ENCODE data around the gene TANC1.
A peak's percentile ranks its signal among the peaks of the same experiment; 100 is the strongest.

GRCh38 chr2:159208438-159208837, 240.0 kb downstream of the TANC1 start:
- TF ChIP-seq POLR2AphosphoS5 (IDR thresholded peaks at IDR 0.05; ENCODE audit: low read depth) (no peak), CREB1 (CRISPR knock-in tag; IDR thresholded peaks at IDR 0.05; ENCODE audit: low read depth) (no peak), EZH2phosphoT487 (IDR thresholded peaks at IDR 0.05; ENCODE audit: unreplicated experiment) (no peak), JUNB (IDR thresholded peaks at IDR 0.05; ENCODE audit: unreplicated experiment) (no peak), EZH2 (IDR thresholded peaks at IDR 0.05; ENCODE audit: low read depth, unreplicated experiment) (no peak), STAT1 (IDR thresholded peaks at IDR 0.05; ENCODE audit: unreplicated experiment) (no peak)
- TF ChIP-seq, protein P1, sequence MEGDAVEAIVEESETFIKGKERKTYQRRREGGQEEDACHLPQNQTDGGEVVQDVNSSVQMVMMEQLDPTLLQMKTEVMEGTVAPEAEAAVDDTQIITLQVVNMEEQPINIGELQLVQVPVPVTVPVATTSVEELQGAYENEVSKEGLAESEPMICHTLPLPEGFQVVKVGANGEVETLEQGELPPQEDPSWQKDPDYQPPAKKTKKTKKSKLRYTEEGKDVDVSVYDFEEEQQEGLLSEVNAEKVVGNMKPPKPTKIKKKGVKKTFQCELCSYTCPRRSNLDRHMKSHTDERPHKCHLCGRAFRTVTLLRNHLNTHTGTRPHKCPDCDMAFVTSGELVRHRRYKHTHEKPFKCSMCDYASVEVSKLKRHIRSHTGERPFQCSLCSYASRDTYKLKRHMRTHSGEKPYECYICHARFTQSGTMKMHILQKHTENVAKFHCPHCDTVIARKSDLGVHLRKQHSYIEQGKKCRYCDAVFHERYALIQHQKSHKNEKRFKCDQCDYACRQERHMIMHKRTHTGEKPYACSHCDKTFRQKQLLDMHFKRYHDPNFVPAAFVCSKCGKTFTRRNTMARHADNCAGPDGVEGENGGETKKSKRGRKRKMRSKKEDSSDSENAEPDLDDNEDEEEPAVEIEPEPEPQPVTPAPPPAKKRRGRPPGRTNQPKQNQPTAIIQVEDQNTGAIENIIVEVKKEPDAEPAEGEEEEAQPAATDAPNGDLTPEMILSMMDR (conservative IDR thresholded peaks at IDR 0.05; ENCODE audit: low read depth in 2 of 2): peak in 1 of 2 experiments; percentile 24; a peak in 2 of 4 replicates
- TF ChIP-seq, protein P2, sequence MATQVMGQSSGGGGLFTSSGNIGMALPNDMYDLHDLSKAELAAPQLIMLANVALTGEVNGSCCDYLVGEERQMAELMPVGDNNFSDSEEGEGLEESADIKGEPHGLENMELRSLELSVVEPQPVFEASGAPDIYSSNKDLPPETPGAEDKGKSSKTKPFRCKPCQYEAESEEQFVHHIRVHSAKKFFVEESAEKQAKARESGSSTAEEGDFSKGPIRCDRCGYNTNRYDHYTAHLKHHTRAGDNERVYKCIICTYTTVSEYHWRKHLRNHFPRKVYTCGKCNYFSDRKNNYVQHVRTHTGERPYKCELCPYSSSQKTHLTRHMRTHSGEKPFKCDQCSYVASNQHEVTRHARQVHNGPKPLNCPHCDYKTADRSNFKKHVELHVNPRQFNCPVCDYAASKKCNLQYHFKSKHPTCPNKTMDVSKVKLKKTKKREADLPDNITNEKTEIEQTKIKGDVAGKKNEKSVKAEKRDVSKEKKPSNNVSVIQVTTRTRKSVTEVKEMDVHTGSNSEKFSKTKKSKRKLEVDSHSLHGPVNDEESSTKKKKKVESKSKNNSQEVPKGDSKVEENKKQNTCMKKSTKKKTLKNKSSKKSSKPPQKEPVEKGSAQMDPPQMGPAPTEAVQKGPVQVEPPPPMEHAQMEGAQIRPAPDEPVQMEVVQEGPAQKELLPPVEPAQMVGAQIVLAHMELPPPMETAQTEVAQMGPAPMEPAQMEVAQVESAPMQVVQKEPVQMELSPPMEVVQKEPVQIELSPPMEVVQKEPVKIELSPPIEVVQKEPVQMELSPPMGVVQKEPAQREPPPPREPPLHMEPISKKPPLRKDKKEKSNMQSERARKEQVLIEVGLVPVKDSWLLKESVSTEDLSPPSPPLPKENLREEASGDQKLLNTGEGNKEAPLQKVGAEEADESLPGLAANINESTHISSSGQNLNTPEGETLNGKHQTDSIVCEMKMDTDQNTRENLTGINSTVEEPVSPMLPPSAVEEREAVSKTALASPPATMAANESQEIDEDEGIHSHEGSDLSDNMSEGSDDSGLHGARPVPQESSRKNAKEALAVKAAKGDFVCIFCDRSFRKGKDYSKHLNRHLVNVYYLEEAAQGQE (IDR thresholded peaks at IDR 0.05; ENCODE audit: unreplicated experiment): no peak
